PC-3 (cell line): ENCODE data around the gene DYNLRB2. TPM values are rescaled to one million over a fixed set of nuclear protein-coding genes. Genes with fewer than 3 reads are reported as not detected.

Experiments used
- ATAC-seq: fragments of 200-7000 bp; cut with Tn5 transposase; 2 replicates; pipeline ENCODE4 v1.9.1; 2020; ENCODE audit warnings: mild to moderate bottlenecking, moderate library complexity
- BruUV-seq: library from RNA; stranded (reverse); fragments of 400-500 nt; replicated peaks from 2 replicates; lab custom pipeline; 2021; lab: Mats Ljungman, UMichigan
- CTCF ChIA-PET: fragments of 300-600 bp; sonication (Branson Sonifier 250); formaldehyde crosslinking; loops from one replicate; lab custom pipeline; 2022; ENCODE audit warnings: antibody characterized with exemption; lab: Charles Lee
- POLR2A ChIA-PET: fragments of 300-600 bp; sonication (Branson Sonifier 250); formaldehyde crosslinking; loops from one replicate; lab custom pipeline; 2022; ENCODE audit warnings: antibody characterized with exemption; ENCODE audit not compliant: unreplicated experiment; lab: Charles Lee
- DNase-seq: peaks from one replicate; pipeline ENCODE4 v3.0.0-alpha.2; 2015
- H2AFZ ChIP-seq: fragments of 300-600 bp; sonication (generic); 2 replicates; pipeline ENCODE4 v1.6.0; 2016; ENCODE audit warnings: antibody characterized with exemption, low read length
- H3F3A ChIP-seq: fragments of 300-600 bp; sonication (generic); one replicate; pipeline ENCODE4 v1.6.0; 2017; ENCODE audit warnings: antibody characterized with exemption, low read length, control low read depth, mild to moderate bottlenecking; ENCODE audit not compliant: unreplicated experiment
- H3K27ac ChIP-seq: fragments of 300-600 bp; sonication (generic); 2 replicates; pipeline ENCODE4 v1.5.1; 2016; ENCODE audit warnings: mild to moderate bottlenecking, low read length
- H3K27me3 ChIP-seq: fragments of 300-600 bp; sonication (generic); 2 replicates; pipeline ENCODE4 v1.6.1; 2016; ENCODE audit warnings: low read length, mixed read lengths
- H3K36me3 ChIP-seq: fragments of 300-600 bp; sonication (generic); 2 replicates; pipeline ENCODE4 v1.6.1; 2016; ENCODE audit warnings: low read depth, mixed run types, low read length, mixed read lengths
- H3K4me1 ChIP-seq: fragments of 300-600 bp; sonication (generic); 2 replicates; pipeline ENCODE4 v1.5.1; 2016; ENCODE audit warnings: low read length; ENCODE audit not compliant: insufficient read depth
- H3K4me2 ChIP-seq: fragments of 300-600 bp; sonication (generic); 2 replicates; pipeline ENCODE4 v1.6.0; 2016; ENCODE audit warnings: low read length
- H3K4me3 ChIP-seq: fragments of 300-600 bp; sonication (generic); 2 replicates; pipeline ENCODE4 v1.5.1; 2016; ENCODE audit warnings: mild to moderate bottlenecking, low read length, mixed read lengths
- H3K79me2 ChIP-seq: fragments of 300-600 bp; sonication (generic); 2 replicates; pipeline ENCODE4 v1.6.1; 2017; ENCODE audit warnings: low read length, mixed read lengths
- H3K9ac ChIP-seq: fragments of 300-600 bp; sonication (generic); 2 replicates; pipeline ENCODE4 v1.6.0; 2016; ENCODE audit warnings: mild to moderate bottlenecking, low read length
- H3K9me2 ChIP-seq: fragments of 300-600 bp; sonication (generic); replicated peaks from 2 replicates; pipeline ENCODE4 v1.6.1; 2016; ENCODE audit warnings: mixed run types, low read length, mixed read lengths
- H3K9me3 ChIP-seq: fragments of 300-600 bp; sonication (generic); 2 replicates; pipeline ENCODE4 v1.6.1; 2016; ENCODE audit warnings: low read length, mixed read lengths
- H4K20me1 ChIP-seq: fragments of 300-600 bp; sonication (generic); 2 replicates; pipeline ENCODE4 v1.6.1; 2016; ENCODE audit warnings: low read length, mixed read lengths
- CTCF ChIP-seq: fragments of 300-600 bp; sonication (generic); conservative IDR thresholded peaks from 2 replicates; pipeline ENCODE4 v1.5.1; 2017; ENCODE audit warnings: antibody characterized with exemption, low read depth, mild to moderate bottlenecking, low read length
- EZH2 ChIP-seq: fragments of 300-600 bp; sonication (generic); IDR thresholded peaks from one replicate; pipeline ENCODE4 v1.6.1; 2017; ENCODE audit warnings: antibody characterized with exemption, mild to moderate bottlenecking, low read length; ENCODE audit not compliant: unreplicated experiment
- EZH2phosphoT487 ChIP-seq: fragments of 300-600 bp; sonication (generic); IDR thresholded peaks from 2 replicates; pipeline ENCODE4 v1.6.1; 2018; ENCODE audit warnings: mild to moderate bottlenecking, antibody characterized with exemption, low read length, borderline replicate concordance
- intact Hi-C: fragments of 100-400 bp; cut with micrococcal nuclease; formaldehyde crosslinking; loops from 2 replicates; pipeline ENCODE4 v1.9.0; 2023
- total RNA-seq: library from RNA; depleted of rRNA; stranded (reverse); fragments of >200 nt; gene quantifications from 2 replicates; pipeline ENCODE4 v1.2.3, GENCODE V29; 2014

Gene DYNLRB2
- total RNA-seq, 1 experiment from 2014 or later = 1.3 TPM

GRCh38 chr16:80515374-80515773 lies 25.4 kb upstream of the DYNLRB2 start:
- DNase-seq (no peak), ATAC-seq (no peak)
- Histone ChIP-seq H3F3A (no peaks in the 10 kb centered on the region), H3K4me3 (no peak overlapping the region), H3K9me2 (no peaks in the 10 kb centered on the region), H3K9me3 (no peaks in the 10 kb centered on the region), H3K4me1 (no peaks in the 10 kb centered on the region), H3K4me2 (no peak overlapping the region), H3K27ac (no peak overlapping the region), H4K20me1 (no peaks in the 10 kb centered on the region), H3K36me3 (no peaks in the 10 kb centered on the region), H3K79me2 (no peaks in the 10 kb centered on the region), H2AFZ (no peak overlapping the region), H3K27me3 (peaks cover 47% of the 10 kb centered on the region), H3K9ac (no peak overlapping the region)
- intact Hi-C loops = no loop called here
- TF ChIP-seq EZH2phosphoT487 = no peak
- TF ChIP-seq EZH2 = no peak
- no peak for TF ChIP-seq CTCF
- BruUV-seq = no TSS peak
- POLR2A ChIA-PET = no interaction called here
- CTCF ChIA-PET = no interaction called here

- H3F3A ChIP-seq = no peaks in the 10 kb centered on the region
- H2AFZ ChIP-seq = no peak overlapping the region
- TF ChIP-seq CTCF = no peak
- TF ChIP-seq EZH2phosphoT487 = no peak
- TF ChIP-seq EZH2 = no peak
- no peaks in the 10 kb centered on the region for H3K36me3 ChIP-seq
- H3K4me3 ChIP-seq = no peak overlapping the region
- BruUV-seq = no TSS peak
- H3K79me2 ChIP-seq = no peaks in the 10 kb centered on the region
- H3K4me1 ChIP-seq = no peaks in the 10 kb centered on the region
- no peak overlapping the region for H3K4me2 ChIP-seq
- no peaks in the 10 kb centered on the region for H3K9me2 ChIP-seq
- H3K27ac ChIP-seq = no peak overlapping the region
- H3K27me3 ChIP-seq = peaks cover 42% of the 10 kb centered on the region
- CTCF ChIA-PET = no interaction called here
- no peak overlapping the region for H3K9ac ChIP-seq
- POLR2A ChIA-PET = no interaction called here
- no peaks in the 10 kb centered on the region for H3K9me3 ChIP-seq
- intact Hi-C loops = no loop called here
- ATAC-seq (no peak), DNase-seq (no peak)
- H4K20me1 ChIP-seq = no peaks in the 10 kb centered on the region
Measured at GRCh38 chr16:80517846-80518245, 22.9 kb upstream of the DYNLRB2 start.

- CTCF ChIA-PET = no interaction called here
- no peak for DNase-seq
Measured at GRCh38 chr16:80518436-80518835, 22.4 kb upstream of the DYNLRB2 start.

More at GRCh38 chr16:80518436-80518835, 22.4 kb upstream of the DYNLRB2 start:
- POLR2A ChIA-PET = no interaction called here
- Histone ChIP-seq H3K4me1 (no peaks in the 10 kb centered on the region), H3K27me3 (peaks cover 38% of the 10 kb centered on the region), H3K79me2 (no peaks in the 10 kb centered on the region), H3K27ac (no peak overlapping the region), H3K4me3 (no peak overlapping the region), H3K9me3 (no peaks in the 10 kb centered on the region), H3K36me3 (no peaks in the 10 kb centered on the region), H3K9ac (no peak overlapping the region), H2AFZ (no peak overlapping the region), H3K4me2 (no peak overlapping the region), H3F3A (no peaks in the 10 kb centered on the region), H4K20me1 (no peaks in the 10 kb centered on the region), H3K9me2 (no peaks in the 10 kb centered on the region)
- TF ChIP-seq EZH2phosphoT487 = no peak
- ATAC-seq = no peak
- BruUV-seq = no TSS peak
- intact Hi-C loops = no loop called here
